NCI-H1417 (cell line): ENCODE data around the gene AKR1C4.

ENCODE experiments used
- DNase-seq, 3 experiments: peaks; one replicate each; lab custom pipeline; 2025; lab: John Stamatoyannopoulos, UW

Gene AKR1C4

DNA sequence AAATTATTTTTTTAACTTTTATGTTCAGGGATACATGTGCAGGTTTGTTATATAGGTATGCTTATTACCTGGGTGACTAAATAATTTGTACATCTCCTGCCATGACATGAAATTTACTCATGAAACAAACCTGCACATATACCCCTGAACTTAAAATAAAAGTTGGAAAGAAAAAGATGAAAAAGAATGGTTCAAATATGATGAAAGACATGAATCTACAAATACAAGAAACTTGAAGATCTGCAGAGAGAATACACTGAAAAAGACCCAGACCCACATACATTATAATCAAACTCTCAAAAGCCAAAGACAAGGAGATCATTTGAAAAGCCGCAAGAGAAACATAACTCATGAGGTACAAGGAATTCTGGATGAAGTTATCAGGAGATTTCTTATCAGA, 70.2 kb downstream of the AKR1C4 start:
- no peak for DNase-seq

DNA sequence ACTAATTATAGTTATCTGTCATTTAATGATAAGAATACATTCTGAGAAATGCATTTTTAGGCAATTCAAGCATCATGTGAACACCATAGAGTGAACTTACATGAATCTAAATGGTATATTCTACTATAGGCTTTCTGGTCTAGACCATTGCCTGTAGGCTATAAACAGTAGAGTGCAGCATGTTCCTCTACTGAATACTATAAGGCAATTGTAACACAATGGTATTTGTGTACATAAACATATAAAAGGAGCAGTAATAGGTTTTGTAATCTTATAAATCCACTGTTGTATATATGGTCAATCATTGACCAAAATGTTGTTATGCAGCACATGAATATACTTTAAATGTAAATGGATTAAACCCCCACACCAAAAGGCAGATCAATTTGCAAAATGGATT, 71.6 kb downstream of the AKR1C4 start:
- no peak for DNase-seq
